ENCODE results near the gene MYO5C. TPM values are rescaled to one million over a fixed set of nuclear protein-coding genes. Genes with fewer than 3 reads are reported as not detected.

Gene MYO5C
- total RNA-seq, 1 donor from 2014 or later: 10.3 TPM

- Histone ChIP-seq H3K4me3 (no peak overlapping the region), H3K27me3 (no peaks in the 10 kb centered on the region), H3K27ac (no peak overlapping the region), H3K9me3 (no peaks in the 10 kb centered on the region), H3K36me3 (no peaks in the 10 kb centered on the region), H3K4me1 (no peaks in the 10 kb centered on the region)
- no peak for TF ChIP-seq POLR2A (IDR thresholded peaks at IDR 0.05)
- no peak for TF ChIP-seq POLR2AphosphoS5 (IDR thresholded peaks at IDR 0.05; ENCODE audit: insufficient read depth in 1 of 2, low read depth in 1 of 2)
- TF ChIP-seq, protein P1, sequence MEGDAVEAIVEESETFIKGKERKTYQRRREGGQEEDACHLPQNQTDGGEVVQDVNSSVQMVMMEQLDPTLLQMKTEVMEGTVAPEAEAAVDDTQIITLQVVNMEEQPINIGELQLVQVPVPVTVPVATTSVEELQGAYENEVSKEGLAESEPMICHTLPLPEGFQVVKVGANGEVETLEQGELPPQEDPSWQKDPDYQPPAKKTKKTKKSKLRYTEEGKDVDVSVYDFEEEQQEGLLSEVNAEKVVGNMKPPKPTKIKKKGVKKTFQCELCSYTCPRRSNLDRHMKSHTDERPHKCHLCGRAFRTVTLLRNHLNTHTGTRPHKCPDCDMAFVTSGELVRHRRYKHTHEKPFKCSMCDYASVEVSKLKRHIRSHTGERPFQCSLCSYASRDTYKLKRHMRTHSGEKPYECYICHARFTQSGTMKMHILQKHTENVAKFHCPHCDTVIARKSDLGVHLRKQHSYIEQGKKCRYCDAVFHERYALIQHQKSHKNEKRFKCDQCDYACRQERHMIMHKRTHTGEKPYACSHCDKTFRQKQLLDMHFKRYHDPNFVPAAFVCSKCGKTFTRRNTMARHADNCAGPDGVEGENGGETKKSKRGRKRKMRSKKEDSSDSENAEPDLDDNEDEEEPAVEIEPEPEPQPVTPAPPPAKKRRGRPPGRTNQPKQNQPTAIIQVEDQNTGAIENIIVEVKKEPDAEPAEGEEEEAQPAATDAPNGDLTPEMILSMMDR (IDR thresholded peaks at IDR 0.05): no peak
- no peak for DNase-seq (ENCODE audit: extremely low spot score in 2 of 2)
- intact Hi-C loops (cut with DNase I): no loop called here
Measured at GRCh38 chr15:52206446-52206845, 89.2 kb downstream of the MYO5C start.

- DNase-seq (ENCODE audit: extremely low spot score in 2 of 2): no peak
- intact Hi-C loops (cut with DNase I): no loop called here
- Histone ChIP-seq H3K4me3 (no peak overlapping the region), H3K36me3 (no peaks in the 10 kb centered on the region), H3K27ac (no peak overlapping the region), H3K4me1 (no peaks in the 10 kb centered on the region), H3K9me3 (no peaks in the 10 kb centered on the region), H3K27me3 (no peaks in the 10 kb centered on the region)
- TF ChIP-seq, protein P1 (IDR thresholded peaks at IDR 0.05): no peak
- TF ChIP-seq POLR2AphosphoS5 (IDR thresholded peaks at IDR 0.05; ENCODE audit: insufficient read depth in 1 of 2, low read depth in 1 of 2) (no peak), POLR2A (IDR thresholded peaks at IDR 0.05) (no peak)
Measured at GRCh38 chr15:52204657-52205056, 90.9 kb downstream of the MYO5C start.

GRCh38 chr15:52200831-52201365, 94.7 kb downstream of the MYO5C start:
- DNase-seq (ENCODE audit: extremely low spot score in 2 of 2): no peak
- Histone ChIP-seq H3K4me3 (no peak overlapping the region), H3K4me1 (no peaks in the 10 kb centered on the region), H3K9me3 (no peaks in the 10 kb centered on the region), H3K27ac (no peak overlapping the region), H3K36me3 (peaks cover 0 to 3% of the 10 kb centered on the region in 2 donors), H3K27me3 (no peaks in the 10 kb centered on the region)
- TF ChIP-seq POLR2AphosphoS5 (IDR thresholded peaks at IDR 0.05; ENCODE audit: insufficient read depth in 1 of 2, low read depth in 1 of 2): no peak
- no peak for TF ChIP-seq POLR2A (IDR thresholded peaks at IDR 0.05)
- TF ChIP-seq, protein P1 (IDR thresholded peaks at IDR 0.05): no peak
- intact Hi-C loops (cut with DNase I): no loop called here

DNA sequence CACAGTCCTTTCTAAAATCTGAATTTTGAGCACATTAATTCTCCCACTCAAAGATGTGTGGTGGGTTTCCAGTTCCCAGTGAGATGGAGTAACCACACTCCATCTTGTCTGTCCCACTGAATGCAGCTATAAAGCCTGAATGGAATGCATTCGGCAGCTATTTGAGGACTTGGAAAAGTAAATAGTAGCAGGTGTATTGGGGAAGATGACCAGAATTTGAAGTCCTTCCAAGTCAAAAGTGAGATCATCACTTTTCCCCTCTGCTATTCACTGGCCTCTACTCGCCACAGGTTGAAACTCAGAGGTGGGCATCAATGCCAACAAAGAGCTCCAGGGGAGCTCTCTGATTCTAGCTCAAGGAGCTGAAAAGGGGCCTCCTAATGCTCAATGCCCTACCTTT, 96.3 kb downstream of the MYO5C start:
- no peak overlapping the region for H3K4me3 ChIP-seq
- TF ChIP-seq, protein P1 (IDR thresholded peaks at IDR 0.05): no peak
- TF ChIP-seq POLR2AphosphoS5 (IDR thresholded peaks at IDR 0.05; ENCODE audit: insufficient read depth in 1 of 2, low read depth in 1 of 2): no peak
- no peaks in the 10 kb centered on the region for H3K9me3 ChIP-seq
- H3K36me3 ChIP-seq: peaks cover 0 to 4% of the 10 kb centered on the region in 2 donors
- H3K27me3 ChIP-seq: no peaks in the 10 kb centered on the region
- H3K27ac ChIP-seq: no peak overlapping the region
- intact Hi-C loops (cut with DNase I): no loop called here
- DNase-seq (ENCODE audit: extremely low spot score in 2 of 2): no peak
- no peaks in the 10 kb centered on the region for H3K4me1 ChIP-seq

DNA sequence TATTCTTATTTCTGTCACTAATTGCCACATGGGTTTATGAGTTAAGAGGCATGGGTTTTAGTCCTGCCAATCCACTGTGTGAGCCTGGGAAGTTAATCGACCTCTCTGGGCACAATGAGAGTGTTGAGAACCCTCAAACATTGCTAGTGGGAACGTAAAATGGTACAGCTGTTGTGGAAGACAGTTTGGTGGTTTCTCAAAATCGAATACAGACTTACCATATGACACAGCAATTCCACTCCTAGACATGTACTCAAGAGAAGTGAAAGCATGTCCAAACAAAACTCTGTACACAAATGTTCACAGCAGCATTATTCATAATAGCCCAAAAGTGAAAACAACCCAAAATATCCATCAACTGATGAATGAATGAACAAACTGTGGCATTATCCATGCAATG, 98.7 kb downstream of the MYO5C start:
- no peak overlapping the region for H3K4me3 ChIP-seq
- no peaks in the 10 kb centered on the region for H3K9me3 ChIP-seq
- H3K4me1 ChIP-seq: no peaks in the 10 kb centered on the region
- H3K27me3 ChIP-seq: no peaks in the 10 kb centered on the region
- DNase-seq (ENCODE audit: extremely low spot score in 2 of 2): no peak
- H3K36me3 ChIP-seq: peaks cover 0 to 4% of the 10 kb centered on the region in 2 donors
- no peak for TF ChIP-seq POLR2AphosphoS5 (IDR thresholded peaks at IDR 0.05; ENCODE audit: insufficient read depth in 1 of 2, low read depth in 1 of 2)
- TF ChIP-seq, protein P1 (IDR thresholded peaks at IDR 0.05): no peak
- TF ChIP-seq POLR2A (IDR thresholded peaks at IDR 0.05): no peak
- H3K27ac ChIP-seq: no peak overlapping the region
- intact Hi-C loops (cut with DNase I): no loop called here

Data from vagina (tissue), 2 donors.